Measurements from ENCODE around the gene G6PC3. TPM values are rescaled to one million over a fixed set of nuclear protein-coding genes. Genes with fewer than 3 reads are reported as not detected.

Gene G6PC3
- total RNA-seq, 1 donor: 38.9 TPM

DNA sequence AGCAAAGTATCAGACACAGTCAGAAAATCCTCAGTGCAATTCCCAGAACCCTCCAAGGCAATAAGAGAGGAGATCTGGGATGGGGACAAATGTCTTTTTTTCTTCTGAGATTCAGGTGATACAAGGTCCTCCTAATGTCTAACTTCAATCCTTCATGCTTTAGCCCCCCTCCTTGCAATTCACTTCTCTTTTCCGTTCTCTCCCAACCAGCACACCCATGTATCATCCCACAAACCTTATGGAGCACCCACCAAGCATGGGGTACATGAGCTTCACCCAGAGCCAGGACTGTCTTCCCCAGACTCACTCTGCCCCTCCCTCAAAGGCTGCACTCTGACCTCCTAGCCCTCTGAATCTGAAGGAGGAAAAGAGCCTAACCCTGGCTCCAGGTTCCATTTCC is 42.8 kb downstream of the G6PC3 start:
- no peak for DNase-seq (ENCODE audit: low read depth)
- TF ChIP-seq, protein P1, sequence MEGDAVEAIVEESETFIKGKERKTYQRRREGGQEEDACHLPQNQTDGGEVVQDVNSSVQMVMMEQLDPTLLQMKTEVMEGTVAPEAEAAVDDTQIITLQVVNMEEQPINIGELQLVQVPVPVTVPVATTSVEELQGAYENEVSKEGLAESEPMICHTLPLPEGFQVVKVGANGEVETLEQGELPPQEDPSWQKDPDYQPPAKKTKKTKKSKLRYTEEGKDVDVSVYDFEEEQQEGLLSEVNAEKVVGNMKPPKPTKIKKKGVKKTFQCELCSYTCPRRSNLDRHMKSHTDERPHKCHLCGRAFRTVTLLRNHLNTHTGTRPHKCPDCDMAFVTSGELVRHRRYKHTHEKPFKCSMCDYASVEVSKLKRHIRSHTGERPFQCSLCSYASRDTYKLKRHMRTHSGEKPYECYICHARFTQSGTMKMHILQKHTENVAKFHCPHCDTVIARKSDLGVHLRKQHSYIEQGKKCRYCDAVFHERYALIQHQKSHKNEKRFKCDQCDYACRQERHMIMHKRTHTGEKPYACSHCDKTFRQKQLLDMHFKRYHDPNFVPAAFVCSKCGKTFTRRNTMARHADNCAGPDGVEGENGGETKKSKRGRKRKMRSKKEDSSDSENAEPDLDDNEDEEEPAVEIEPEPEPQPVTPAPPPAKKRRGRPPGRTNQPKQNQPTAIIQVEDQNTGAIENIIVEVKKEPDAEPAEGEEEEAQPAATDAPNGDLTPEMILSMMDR (IDR thresholded peaks at IDR 0.05; ENCODE audit: insufficient read depth, low read length): no peak
- H3K4me3 ChIP-seq (ENCODE audit: low read depth, low read length): no peak overlapping the region

DNA sequence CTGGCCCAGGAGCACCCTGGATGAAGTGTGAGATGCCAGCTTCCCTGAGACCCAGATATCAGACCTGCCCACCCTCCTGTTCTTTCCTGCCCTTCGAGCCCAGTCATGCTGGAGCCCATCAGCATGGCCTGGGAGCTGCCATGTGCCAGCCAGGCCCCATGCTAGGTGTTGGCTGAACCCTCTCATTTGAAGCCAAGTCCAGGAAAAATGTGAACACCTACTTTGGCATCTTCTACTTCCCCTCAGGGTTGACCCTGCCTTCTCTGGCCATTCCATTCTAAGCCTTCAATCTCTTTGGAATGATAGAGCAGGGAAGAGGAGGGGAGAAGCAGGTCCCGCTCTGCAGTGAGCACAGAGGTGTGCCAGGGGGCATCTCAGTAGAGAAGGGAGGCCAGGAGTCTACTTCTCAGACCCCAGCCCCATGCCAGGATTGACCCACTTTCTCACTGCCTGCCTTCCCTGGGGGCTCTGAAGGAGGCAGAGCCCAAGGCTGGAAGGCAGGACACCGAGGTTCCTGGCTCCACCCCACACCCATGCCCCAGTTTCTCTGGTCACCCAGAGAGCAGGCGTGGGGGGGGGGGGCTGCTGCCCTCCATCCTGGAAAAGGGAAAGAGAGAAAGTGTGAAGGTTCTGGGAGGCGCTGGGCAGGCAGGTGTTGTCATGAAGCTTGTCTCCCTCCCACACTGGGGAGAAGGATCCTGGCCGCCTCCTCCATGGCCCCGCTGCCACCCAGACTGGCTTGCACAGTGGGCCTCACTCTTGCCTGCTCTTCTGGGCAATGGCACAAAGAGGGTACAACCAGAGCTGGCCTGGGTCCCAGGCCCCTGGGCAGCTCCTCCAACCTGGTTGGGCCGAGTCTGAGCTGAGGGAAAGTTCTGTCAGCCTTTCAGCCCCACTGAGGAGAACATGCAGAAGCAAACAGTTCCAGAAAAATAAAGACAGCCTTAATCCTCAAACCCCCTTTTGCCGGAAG is 43.6 kb downstream of the G6PC3 start:
- no peak for DNase-seq (ENCODE audit: low read depth)
- TF ChIP-seq, protein P1 (IDR thresholded peaks at IDR 0.05; ENCODE audit: insufficient read depth, low read length): no peak
- H3K4me3 ChIP-seq (ENCODE audit: low read depth, low read length): no peak overlapping the region

DNA sequence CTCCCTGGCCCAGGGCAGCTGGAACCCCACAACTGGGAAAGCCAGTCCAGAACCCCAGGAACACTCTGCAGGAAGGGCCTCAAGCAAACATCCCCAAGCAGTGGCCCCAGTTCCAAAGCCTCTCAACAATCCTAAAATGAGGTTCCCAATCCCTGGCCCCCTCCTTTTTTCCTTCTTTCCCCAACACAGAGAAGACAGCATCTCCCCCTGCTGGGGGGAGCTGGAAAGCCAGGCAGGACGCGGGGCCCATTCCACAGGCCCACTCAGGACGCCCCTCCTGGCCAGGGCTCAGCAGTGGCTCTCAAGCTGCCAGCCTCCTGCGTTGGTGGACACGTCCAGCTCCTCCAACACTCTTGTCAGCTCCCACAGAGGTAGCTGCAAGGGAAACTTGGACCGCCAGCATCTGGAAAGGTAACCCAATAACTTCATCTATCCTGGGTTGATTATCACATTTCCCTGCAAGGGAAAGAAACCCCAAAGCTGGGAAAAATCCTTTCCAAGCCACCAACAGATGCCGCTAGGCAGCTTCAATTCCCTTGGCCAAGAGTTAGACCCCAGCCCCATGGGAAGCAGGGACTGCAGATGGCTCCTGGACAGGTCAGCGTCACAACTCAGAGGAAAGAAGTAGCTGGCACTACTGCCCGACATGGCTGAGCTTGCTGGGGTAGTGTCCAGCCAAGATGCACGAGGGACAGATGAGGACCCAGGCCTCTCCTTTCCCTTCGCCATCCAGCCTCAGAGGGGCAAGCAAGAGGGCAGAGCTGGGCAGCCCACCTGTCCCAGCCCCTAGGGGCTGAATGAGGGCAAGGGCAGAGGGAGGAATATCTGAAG is 45.3 kb downstream of the G6PC3 start:
- DNase-seq (ENCODE audit: low read depth): peak; percentile 44
- TF ChIP-seq, protein P1 (IDR thresholded peaks at IDR 0.05; ENCODE audit: insufficient read depth, low read length): peak; percentile 79
- no peak overlapping the region for H3K4me3 ChIP-seq (ENCODE audit: low read depth, low read length)

GRCh38 chr17:44117351-44117750 is 46.8 kb downstream of the G6PC3 start:
- H3K4me3 ChIP-seq (ENCODE audit: low read depth, low read length): no peak overlapping the region
- TF ChIP-seq, protein P1 (IDR thresholded peaks at IDR 0.05; ENCODE audit: insufficient read depth, low read length): no peak
- no peak for DNase-seq (ENCODE audit: low read depth)

- TF ChIP-seq, protein P1 (IDR thresholded peaks at IDR 0.05; ENCODE audit: insufficient read depth, low read length): peak; percentile 3
- no peak for DNase-seq (ENCODE audit: low read depth)
- no peak overlapping the region for H3K4me3 ChIP-seq (ENCODE audit: low read depth, low read length)
Observed at GRCh38 chr17:44118427-44119050, 48.0 kb downstream of the G6PC3 start.

- DNase-seq (ENCODE audit: low read depth): no peak
Observed at GRCh38 chr17:44119062-44119461, 48.5 kb downstream of the G6PC3 start.

More at GRCh38 chr17:44119062-44119461, 48.5 kb downstream of the G6PC3 start:
- TF ChIP-seq, protein P1 (IDR thresholded peaks at IDR 0.05; ENCODE audit: insufficient read depth, low read length): no peak
- H3K4me3 ChIP-seq (ENCODE audit: low read depth, low read length): no peak overlapping the region

Measured in fibroblast of the aortic adventitia (primary cell).